Colonic mucosa (tissue), 4 donors: Measurements from ENCODE around the gene ATXN10. TPM values are rescaled to one million over a fixed set of nuclear protein-coding genes. Genes with fewer than 3 reads are reported as not detected.

Experiments used
- DNase-seq: peaks from one replicate; pipeline ENCODE4 v3.0.0-alpha.2; 2020
- H3K27ac ChIP-seq: fragments of 200-600 bp; one replicate; pipeline ENCODE4 v1.8.0; 2021
- H3K27me3 ChIP-seq: fragments of 200-600 bp; one replicate; pipeline ENCODE4 v1.8.0; 2021
- H3K36me3 ChIP-seq: fragments of 200-600 bp; one replicate; pipeline ENCODE4 v1.8.0; 2021
- H3K4me1 ChIP-seq: fragments of 200-600 bp; one replicate; pipeline ENCODE4 v1.8.0; 2021; ENCODE audit warnings: mild to moderate bottlenecking
- H3K4me3 ChIP-seq: fragments of 200-600 bp; one replicate; pipeline ENCODE4 v1.8.0; 2021
- H3K9ac ChIP-seq, 2 donors: one replicate each; pipeline ENCODE4 v1.7.0; 2013; ENCODE audit warnings: control low read depth in 2 of 2, low read depth in 2 of 2, low read length in 2 of 2
- H3K9me3 ChIP-seq: fragments of 200-600 bp; one replicate; pipeline ENCODE4 v1.8.0; 2021
- intact Hi-C: fragments of 100-400 bp; cut with DNase I; formaldehyde crosslinking; loops from one replicate; pipeline ENCODE4 v1.14.1; 2022
- total RNA-seq, 2 donors: library from RNA; stranded (reverse); fragmentation: NEBNext Ultra II Directional in 1 of 2; extraction: Animal tissue kit (Norgen Biotek cat#: 25700) in 1 of 2; gene quantifications; one replicate each; pipeline ENCODE4 v1.2.1, GENCODE V29; 2021
- TF ChIP-seq, protein P1 (sequence below): fragments of 200-600 bp; IDR thresholded peaks from one replicate; pipeline ENCODE4 v1.8.0; 2022; ENCODE audit warnings: antibody characterized with exemption, mild to moderate bottlenecking
- donor health status: healthy.
- donor health status: DM: no; HTN: no; CAD: no.
- donor health status: DM: no; HTN: no; CAD: no.

The ATXN10 gene
- total RNA-seq, 2 donors from 2014 or later = 90.5 to 94.9 TPM

GRCh38 chr22:45799291-45799690 lies 127.7 kb downstream of the ATXN10 start:
- Histone ChIP-seq H3K27me3 (no peaks in the 10 kb centered on the region), H3K9ac (no peak overlapping the region), H3K27ac (no peak overlapping the region), H3K4me3 (no peak overlapping the region), H3K36me3 (no peaks in the 10 kb centered on the region), H3K4me1 (no peaks in the 10 kb centered on the region), H3K9me3 (no peaks in the 10 kb centered on the region)
- intact Hi-C loops = no loop called here
- TF ChIP-seq, protein P1, sequence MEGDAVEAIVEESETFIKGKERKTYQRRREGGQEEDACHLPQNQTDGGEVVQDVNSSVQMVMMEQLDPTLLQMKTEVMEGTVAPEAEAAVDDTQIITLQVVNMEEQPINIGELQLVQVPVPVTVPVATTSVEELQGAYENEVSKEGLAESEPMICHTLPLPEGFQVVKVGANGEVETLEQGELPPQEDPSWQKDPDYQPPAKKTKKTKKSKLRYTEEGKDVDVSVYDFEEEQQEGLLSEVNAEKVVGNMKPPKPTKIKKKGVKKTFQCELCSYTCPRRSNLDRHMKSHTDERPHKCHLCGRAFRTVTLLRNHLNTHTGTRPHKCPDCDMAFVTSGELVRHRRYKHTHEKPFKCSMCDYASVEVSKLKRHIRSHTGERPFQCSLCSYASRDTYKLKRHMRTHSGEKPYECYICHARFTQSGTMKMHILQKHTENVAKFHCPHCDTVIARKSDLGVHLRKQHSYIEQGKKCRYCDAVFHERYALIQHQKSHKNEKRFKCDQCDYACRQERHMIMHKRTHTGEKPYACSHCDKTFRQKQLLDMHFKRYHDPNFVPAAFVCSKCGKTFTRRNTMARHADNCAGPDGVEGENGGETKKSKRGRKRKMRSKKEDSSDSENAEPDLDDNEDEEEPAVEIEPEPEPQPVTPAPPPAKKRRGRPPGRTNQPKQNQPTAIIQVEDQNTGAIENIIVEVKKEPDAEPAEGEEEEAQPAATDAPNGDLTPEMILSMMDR = no peak
- no peak for DNase-seq

DNA sequence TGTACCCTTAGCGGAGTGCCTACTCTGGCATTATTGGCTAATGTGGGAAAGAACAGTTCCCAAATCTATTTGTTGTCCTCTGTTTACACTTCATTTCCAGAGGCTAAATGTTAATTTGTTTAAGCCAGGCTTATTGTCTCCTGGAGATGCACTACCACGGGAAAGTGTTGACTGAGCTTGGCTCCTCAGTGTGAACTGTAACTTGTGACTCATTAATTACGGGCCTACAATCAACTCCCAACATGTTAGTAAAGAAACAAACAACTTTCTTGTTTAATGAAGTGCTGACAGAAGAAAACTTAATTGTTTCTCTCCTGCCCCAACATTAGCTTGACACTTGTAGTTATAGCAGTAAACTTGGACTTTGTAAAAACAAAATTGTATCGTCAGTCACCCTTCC lies 130.4 kb downstream of the ATXN10 start:
- TF ChIP-seq, protein P1 = no peak
- DNase-seq = no peak
- intact Hi-C loops = no loop called here
- Histone ChIP-seq H3K4me3 (no peak overlapping the region), H3K9ac (no peak overlapping the region), H3K27me3 (no peaks in the 10 kb centered on the region), H3K9me3 (no peaks in the 10 kb centered on the region), H3K4me1 (no peaks in the 10 kb centered on the region), H3K27ac (no peak overlapping the region), H3K36me3 (no peaks in the 10 kb centered on the region)

GRCh38 chr22:45804319-45804985 lies 132.8 kb downstream of the ATXN10 start:
- no peak overlapping the region for H3K27ac ChIP-seq
- no peaks in the 10 kb centered on the region for H3K27me3 ChIP-seq
- H3K4me1 ChIP-seq = no peaks in the 10 kb centered on the region
- TF ChIP-seq, protein P1 = no peak
- no peak overlapping the region for H3K9ac ChIP-seq
- no peak overlapping the region for H3K4me3 ChIP-seq
- peaks cover 4% of the 10 kb centered on the region for H3K36me3 ChIP-seq
- intact Hi-C loops = no loop called here
- no peaks in the 10 kb centered on the region for H3K9me3 ChIP-seq
- DNase-seq = no peak

DNA sequence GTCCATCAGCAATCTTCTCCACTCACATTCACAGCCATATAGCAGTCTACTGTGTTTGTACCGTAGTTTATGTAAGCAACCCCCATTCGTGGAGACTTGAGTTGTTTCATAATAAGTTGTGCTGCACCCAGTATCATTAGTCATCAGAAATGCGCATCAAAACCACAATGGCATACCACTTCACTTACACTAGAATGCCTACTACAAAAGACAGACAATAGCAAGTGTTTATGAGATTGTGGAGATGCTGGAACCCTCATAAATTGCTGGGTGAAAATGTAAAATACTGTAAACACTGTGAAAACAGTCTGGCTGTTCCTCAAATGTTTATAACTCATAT lies 133.3 kb downstream of the ATXN10 start:
- DNase-seq = no peak
- no peak overlapping the region for H3K27ac ChIP-seq
- intact Hi-C loops = no loop called here
- TF ChIP-seq, protein P1 = no peak
- H3K4me3 ChIP-seq = no peak overlapping the region
- H3K9me3 ChIP-seq = no peaks in the 10 kb centered on the region
- H3K27me3 ChIP-seq = no peaks in the 10 kb centered on the region
- no peak overlapping the region for H3K9ac ChIP-seq
- peaks cover 4% of the 10 kb centered on the region for H3K36me3 ChIP-seq
- H3K4me1 ChIP-seq = no peaks in the 10 kb centered on the region

- H3K9me3 ChIP-seq = no peaks in the 10 kb centered on the region
- no peak for DNase-seq
- H3K36me3 ChIP-seq = peaks cover 4% of the 10 kb centered on the region
- H3K27me3 ChIP-seq = no peaks in the 10 kb centered on the region
- intact Hi-C loops = no loop called here
- H3K9ac ChIP-seq = no peak overlapping the region
- TF ChIP-seq, protein P1 = no peak
- H3K27ac ChIP-seq = no peak overlapping the region
- H3K4me1 ChIP-seq = no peaks in the 10 kb centered on the region
- no peak overlapping the region for H3K4me3 ChIP-seq
Observed at GRCh38 chr22:45805413-45805812, 133.8 kb downstream of the ATXN10 start.
